K562 (cell line): ENCODE data around the gene PLXNB3. TPM values are rescaled to one million over a fixed set of nuclear protein-coding genes. Genes with fewer than 3 reads are reported as not detected.

Experiments
- ATF2 ChIP-seq: sonication (generic); formaldehyde crosslinking; IDR thresholded peaks from 2 replicates; pipeline ENCODE4 v1.8.1; 2022; ENCODE audit warnings: missing genetic modification reagents
- ATF7 ChIP-seq: fragments of 450-650 bp; IDR thresholded peaks from 2 replicates; pipeline ENCODE4 v1.7.1; 2014; ENCODE audit warnings: mild to moderate bottlenecking, moderate library complexity
- ELF1 ChIP-seq: fragments of 200-800 bp; sonication (Bioruptor generic); IDR thresholded peaks from 2 replicates; pipeline ENCODE4 v1.6.1; 2016; ENCODE audit warnings: missing genetic modification characterization, missing compliant biosample characterization
- FOSL1 ChIP-seq: fragments of 200-800 bp; sonication (Bioruptor generic); conservative IDR thresholded peaks from 2 replicates; pipeline ENCODE4 v1.6.1; 2016; ENCODE audit warnings: missing genetic modification characterization, missing compliant biosample characterization
- FOXK1 ChIP-seq: sonication (generic); formaldehyde crosslinking; IDR thresholded peaks from 2 replicates; pipeline ENCODE4 v1.8.0; 2022; ENCODE audit warnings: missing genetic modification reagents, mild to moderate bottlenecking, borderline replicate concordance
- FOXK2 ChIP-seq, 2 experiments: fragments of 450-650 bp; IDR thresholded peaks in 1 of 2; conservative IDR thresholded peaks in 1 of 2; 2 replicates each; pipeline ENCODE4 v1.6.1; 2016; ENCODE audit warnings: low read depth in 2 of 2, mild to moderate bottlenecking in 1 of 2
- FOXM1 ChIP-seq, 2 experiments: fragments of 450-650 bp in 1 of 2; sonication (generic) in 1 of 2; formaldehyde crosslinking in 1 of 2; IDR thresholded peaks; 2 replicates each; pipeline versions ENCODE4 v1.6.1 to v1.9.0; 2017 to 2022; ENCODE audit warnings: low read depth in 2 of 2, mild to moderate bottlenecking in 2 of 2, missing genetic modification reagents in 1 of 2, moderate library complexity in 1 of 2
- GATAD2B ChIP-seq: fragments of 450-650 bp; IDR thresholded peaks from 2 replicates; pipeline ENCODE4 v1.6.1; 2017; ENCODE audit warnings: mild to moderate bottlenecking, borderline replicate concordance
- HCFC1 ChIP-seq: IDR thresholded peaks from 2 replicates; pipeline ENCODE4 v1.6.1; 2012; ENCODE audit warnings: low read depth, low read length, improper control_type of control experiment
- HINFP ChIP-seq: fragments of 450-650 bp; conservative IDR thresholded peaks from 2 replicates; pipeline ENCODE4 v1.6.1; 2016; ENCODE audit warnings: missing genetic modification characterization, low read depth, mild to moderate bottlenecking, control low read depth, missing compliant biosample characterization
- HLTF ChIP-seq: fragments of 450-650 bp; IDR thresholded peaks from 2 replicates; pipeline ENCODE4 v1.6.1; 2016
- KDM4B ChIP-seq, 2 experiments: fragments of 450-650 bp in 1 of 2; sonication (generic) in 1 of 2; IDR thresholded peaks; 2 replicates each; pipeline ENCODE4 v1.6.1; 2016 to 2017; ENCODE audit warnings: borderline replicate concordance in 2 of 2, antibody characterized with exemption in 1 of 2, low read depth in 1 of 2, mild to moderate bottlenecking in 1 of 2
- MXI1 ChIP-seq: IDR thresholded peaks from 2 replicates; pipeline ENCODE4 v1.6.1; 2011; ENCODE audit warnings: low read depth, mild to moderate bottlenecking, improper control_type of control experiment, low read length
- NR1H2 ChIP-seq: sonication (generic); formaldehyde crosslinking; IDR thresholded peaks from 2 replicates; pipeline ENCODE4 v1.4.0; 2020; ENCODE audit warnings: mild to moderate bottlenecking, missing genetic modification reagents
- PTRF ChIP-seq: fragments of 450-650 bp; IDR thresholded peaks from 2 replicates; pipeline ENCODE4 v1.6.1; 2016; ENCODE audit warnings: mild to moderate bottlenecking, missing genetic modification characterization, missing compliant biosample characterization
- RBBP5 ChIP-seq: fragments of 200-600 bp; sonication (generic); IDR thresholded peaks from 2 replicates; pipeline ENCODE4 v1.6.1; 2012; ENCODE audit warnings: borderline replicate concordance, mild to moderate bottlenecking, low read length, control low read depth, inconsistent platforms; ENCODE audit not compliant: insufficient read depth, poor library complexity, severe bottlenecking
- RBFOX2 ChIP-seq: fragments of 200-400 bp; formaldehyde crosslinking; IDR thresholded peaks from 2 replicates; pipeline ENCODE4 v1.6.1; 2017; ENCODE audit warnings: low read depth, mild to moderate bottlenecking, low read length, moderate library complexity
- RBM14 ChIP-seq: fragments of 200-400 bp; formaldehyde crosslinking; IDR thresholded peaks from 2 replicates; pipeline ENCODE4 v1.6.1; 2018; ENCODE audit warnings: low read depth, mild to moderate bottlenecking, low read length, moderate library complexity, borderline replicate concordance; ENCODE audit not compliant: insufficient read depth
- SRSF7 ChIP-seq: fragments of 200-400 bp; formaldehyde crosslinking; optimal IDR thresholded peaks from 2 replicates; pipeline ENCODE3; 2017; ENCODE audit warnings: mild to moderate bottlenecking, low read depth, low read length
- ZBTB17 ChIP-seq: fragments of 450-650 bp; formaldehyde crosslinking; IDR thresholded peaks from 2 replicates; pipeline ENCODE4 v1.4.0; 2020; ENCODE audit warnings: mild to moderate bottlenecking
- ZFP36 ChIP-seq: fragments of 150-350 bp; IDR thresholded peaks from 2 replicates; pipeline ENCODE4 v1.6.1; 2018; ENCODE audit warnings: low read length, low read depth; ENCODE audit not compliant: partially characterized antibody
- ZNF274 ChIP-seq: IDR thresholded peaks from 2 replicates; pipeline ENCODE4 v1.6.1; 2011; ENCODE audit warnings: low read depth, mild to moderate bottlenecking, low read length, moderate library complexity, borderline replicate concordance
- ZNF57 ChIP-seq: fragments of 450-650 bp; formaldehyde crosslinking; IDR thresholded peaks from 2 replicates; pipeline ENCODE4 v1.4.0; 2020; ENCODE audit warnings: mild to moderate bottlenecking, moderate library complexity
- ZSCAN29 ChIP-seq: fragments of 450-650 bp; IDR thresholded peaks from 2 replicates; pipeline ENCODE4 v1.6.1; 2017
- polyA plus RNA-seq, 8 experiments: library from polyadenylated mRNA; depleted of rRNA in 4 of 8; stranded (reverse) in 5 of 8; unstranded in 3 of 8; fragments of >200 nt; fragmentation: Nextera tagmentation in 2 of 8; fragmentation: Illumina TruSeq in 1 of 8; extraction: Ambion mirVana in 2 of 8; extraction: Trizol in 1 of 8; gene quantifications; 2 replicates each; pipeline versions ENCODE4 v1.2.1 to v1.2.3, GENCODE V29; 2011 to 2014; ENCODE audit warnings: inconsistent platforms in 1 of 8, missing spikeins in 1 of 8
- total RNA-seq, 7 experiments: library from RNA; depleted of rRNA in 6 of 7; stranded (reverse); fragments of >200 nt in 6 of 7; fragmentation: Illumina TruSeq in 2 of 7; extraction: Trizol in 2 of 7; gene quantifications; 2 replicates each; pipeline versions ENCODE4 v1.2.1 to v1.2.3, GENCODE V29; 2011 to 2021; ENCODE audit warnings: low replicate concordance in 1 of 7

The PLXNB3 gene
- total and polyA plus RNA-seq, 9 of the 15 experiments (the other 6 are each of a cell fraction or from before 2014, with no cell fraction given): 0.22 to 2.0 (median 1.4) TPM; not detected in 2

DNA sequence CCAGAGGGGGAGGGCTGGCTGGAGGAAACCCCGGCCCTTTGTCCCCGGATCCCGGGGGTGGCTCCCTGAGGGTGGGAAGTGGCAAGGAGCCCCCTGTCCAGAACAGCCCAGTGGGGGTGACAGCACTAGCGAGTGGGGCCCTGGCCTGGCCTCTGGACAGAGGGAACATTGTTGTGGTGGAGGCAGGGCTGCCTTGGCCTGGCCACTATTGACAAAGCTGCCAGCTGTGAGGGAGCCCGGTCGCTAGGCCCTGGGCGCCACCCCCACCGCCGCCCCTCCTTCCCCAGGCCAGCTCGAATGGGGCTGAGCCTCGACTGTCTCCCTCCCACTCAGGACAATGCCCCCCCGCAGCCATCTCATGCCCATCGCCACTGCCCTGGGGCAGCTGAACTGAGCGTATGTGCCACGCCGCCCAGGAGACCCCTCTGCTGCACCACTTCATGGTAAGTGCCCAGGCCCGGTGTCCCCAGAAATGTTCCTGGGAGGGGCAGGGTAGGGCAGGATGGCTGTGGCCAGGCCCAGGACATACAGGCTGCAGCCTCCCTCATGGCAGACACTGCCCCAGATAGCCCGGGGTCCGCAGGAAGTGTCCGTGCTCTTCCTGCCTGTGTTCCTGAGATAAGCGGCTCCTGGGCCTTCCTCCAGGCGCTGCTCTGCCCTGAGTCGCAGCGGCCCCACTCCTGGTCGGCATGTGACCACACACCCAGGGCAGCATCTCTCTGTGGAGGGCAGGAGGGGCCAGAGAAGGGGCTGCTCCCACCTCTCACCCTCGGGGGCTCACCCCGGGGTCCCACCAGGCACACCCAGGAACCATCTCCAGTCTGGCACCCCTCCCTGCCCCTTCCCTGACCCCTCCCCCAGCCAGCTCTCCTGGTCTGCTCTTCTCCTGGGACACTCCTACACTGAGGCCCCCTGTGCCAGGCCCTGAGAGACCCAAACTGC is 1.4 kb downstream of the PLXNB3 start (continued):
- TF ChIP-seq FOXK2 (conservative IDR thresholded peaks at IDR 0.05 in 1 of 2, IDR thresholded peaks at IDR 0.05 in 1 of 2; ENCODE audit: low read depth in 2 of 2): 0 out of 4 replicates have a peak, but pooled peaks of 1 of the 2 experiments have one; percentile 28
- peak; percentile 87 for TF ChIP-seq RBFOX2
- no peak for TF ChIP-seq ZFP36
- peak; percentile 25; the same call in 1 of the 2 replicates for TF ChIP-seq ATF7
- no peak for TF ChIP-seq HINFP (tag)
- no peak for TF ChIP-seq HLTF
- no peak for TF ChIP-seq MXI1
- no peak for TF ChIP-seq PTRF (tag)
- TF ChIP-seq RBM14: no peak
- TF ChIP-seq ZNF274: no peak
- TF ChIP-seq ATF2 (CRISPR knock-in tag): no peak
- no peak for TF ChIP-seq ZNF57 (CRISPR knock-in tag)
- TF ChIP-seq ELF1 (tag): 0 out of 2 replicates have a peak, but pooled peaks have one; percentile 25
- TF ChIP-seq ZSCAN29: no peak
- no peak for TF ChIP-seq NR1H2 (CRISPR knock-in tag)
- TF ChIP-seq GATAD2B: no peak; the same call in 1 of the 2 replicates
- peak; percentile 50; the same call in 1 of the 2 replicates for TF ChIP-seq FOXM1 (IDR thresholded peaks at IDR 0.05; ENCODE audit: low read depth)
- TF ChIP-seq FOXM1 (CRISPR knock-in tag; IDR thresholded peaks at IDR 0.05; ENCODE audit: low read depth): 0 out of 2 replicates have a peak, but pooled peaks have one; percentile 77
- TF ChIP-seq RBBP5: peak; percentile 21
- no peak; a peak in 1 of 4 replicates for TF ChIP-seq KDM4B (IDR thresholded peaks at IDR 0.05; ENCODE audit: borderline replicate concordance in 2 of 2, low read depth in 1 of 2)
- TF ChIP-seq FOXK1 (CRISPR knock-in tag): no peak
- TF ChIP-seq FOSL1 (tag): no peak
- no peak for TF ChIP-seq SRSF7
- TF ChIP-seq ZBTB17 (CRISPR knock-in tag): no peak
- TF ChIP-seq HCFC1: no peak
